PFSK-1 (cell line): ENCODE results near the gene UNC5CL.

ENCODE experiments used
- POLR2AphosphoS5 ChIP-seq: IDR thresholded peaks from 2 replicates; pipeline ENCODE4 v1.6.1; 2012; ENCODE audit warnings: low read depth, mild to moderate bottlenecking, control low read depth, low read length, moderate library complexity
- SIN3A ChIP-seq: IDR thresholded peaks from 2 replicates; pipeline ENCODE4 v1.6.1; 2012; ENCODE audit warnings: mild to moderate bottlenecking, low read length, moderate library complexity, borderline replicate concordance; ENCODE audit not compliant: insufficient read depth
- TAF1 ChIP-seq: IDR thresholded peaks from 2 replicates; pipeline ENCODE4 v1.6.1; 2012; ENCODE audit warnings: low read length, control low read depth, borderline replicate concordance; ENCODE audit not compliant: insufficient read depth
- TF ChIP-seq, protein P1 (sequence below), 2 experiments: IDR thresholded peaks; 2 replicates each; pipeline versions ENCODE4 v1.6.1 to v1.8.0; 2011 to 2012; ENCODE audit warnings: low read depth in 2 of 2, low read length in 2 of 2, control low read depth in 1 of 2, inconsistent platforms in 1 of 2, mild to moderate bottlenecking in 1 of 2, moderate library complexity in 1 of 2; ENCODE audit not compliant: insufficient read depth in 1 of 2

DNA sequence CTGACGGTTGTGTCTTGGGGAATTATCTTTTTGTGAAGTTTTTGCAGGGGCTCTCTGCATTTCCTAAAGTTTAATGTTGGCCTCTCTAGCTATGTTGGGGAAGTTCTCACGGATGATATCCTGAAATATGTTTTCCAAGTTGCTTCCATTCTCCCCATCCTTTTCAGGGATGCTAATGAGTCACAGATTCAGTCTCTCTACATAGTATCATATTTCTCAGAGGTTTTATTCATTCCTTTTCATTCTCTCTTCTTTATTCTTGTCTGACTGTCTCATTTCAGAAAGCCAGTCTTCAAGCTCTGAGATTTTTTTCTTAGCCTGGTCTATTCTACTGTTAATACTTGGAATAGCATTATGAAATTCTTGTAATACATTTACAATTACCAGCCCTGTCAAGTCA, 61.3 kb downstream of the UNC5CL start:
- TF ChIP-seq POLR2AphosphoS5 (no peak), TAF1 (no peak), SIN3A (no peak)
- TF ChIP-seq, protein P1, sequence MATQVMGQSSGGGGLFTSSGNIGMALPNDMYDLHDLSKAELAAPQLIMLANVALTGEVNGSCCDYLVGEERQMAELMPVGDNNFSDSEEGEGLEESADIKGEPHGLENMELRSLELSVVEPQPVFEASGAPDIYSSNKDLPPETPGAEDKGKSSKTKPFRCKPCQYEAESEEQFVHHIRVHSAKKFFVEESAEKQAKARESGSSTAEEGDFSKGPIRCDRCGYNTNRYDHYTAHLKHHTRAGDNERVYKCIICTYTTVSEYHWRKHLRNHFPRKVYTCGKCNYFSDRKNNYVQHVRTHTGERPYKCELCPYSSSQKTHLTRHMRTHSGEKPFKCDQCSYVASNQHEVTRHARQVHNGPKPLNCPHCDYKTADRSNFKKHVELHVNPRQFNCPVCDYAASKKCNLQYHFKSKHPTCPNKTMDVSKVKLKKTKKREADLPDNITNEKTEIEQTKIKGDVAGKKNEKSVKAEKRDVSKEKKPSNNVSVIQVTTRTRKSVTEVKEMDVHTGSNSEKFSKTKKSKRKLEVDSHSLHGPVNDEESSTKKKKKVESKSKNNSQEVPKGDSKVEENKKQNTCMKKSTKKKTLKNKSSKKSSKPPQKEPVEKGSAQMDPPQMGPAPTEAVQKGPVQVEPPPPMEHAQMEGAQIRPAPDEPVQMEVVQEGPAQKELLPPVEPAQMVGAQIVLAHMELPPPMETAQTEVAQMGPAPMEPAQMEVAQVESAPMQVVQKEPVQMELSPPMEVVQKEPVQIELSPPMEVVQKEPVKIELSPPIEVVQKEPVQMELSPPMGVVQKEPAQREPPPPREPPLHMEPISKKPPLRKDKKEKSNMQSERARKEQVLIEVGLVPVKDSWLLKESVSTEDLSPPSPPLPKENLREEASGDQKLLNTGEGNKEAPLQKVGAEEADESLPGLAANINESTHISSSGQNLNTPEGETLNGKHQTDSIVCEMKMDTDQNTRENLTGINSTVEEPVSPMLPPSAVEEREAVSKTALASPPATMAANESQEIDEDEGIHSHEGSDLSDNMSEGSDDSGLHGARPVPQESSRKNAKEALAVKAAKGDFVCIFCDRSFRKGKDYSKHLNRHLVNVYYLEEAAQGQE (IDR thresholded peaks at IDR 0.05; ENCODE audit: insufficient read depth in 1 of 2, low read depth in 2 of 2, low read length in 2 of 2) = no peak
